BJ (cell line): ENCODE results near the gene KCNE1. TPM values are rescaled to one million over a fixed set of nuclear protein-coding genes. Genes with fewer than 3 reads are reported as not detected.

ENCODE experiments used
- polyA plus RNA-seq: library from polyadenylated mRNA; depleted of rRNA; stranded (reverse); fragments of >200 nt; gene quantifications from 2 replicates; pipeline ENCODE4 v1.2.3, GENCODE V29; 2011; rRNA removed
- small RNA-seq: library from RNA; depleted of rRNA; stranded (forward); fragments of <200 nt; gene quantifications from one replicate; pipeline ENCODE3, GENCODE V24; 2012; ENCODE audit warnings: low replicate concordance, low read depth; ENCODE audit not compliant: insufficient read length

KCNE1 gene
- polyA plus RNA-seq, 1 experiment, result 0.47 TPM

Small RNAs within 50 kb of the gene (small RNA-seq; reads per million reads assigned to genes)
- not detected for gene RF00614

Other genes starting within 250 kb of the KCNE1 start
- not detected in 2 replicates for gene KCNE2, start 148.2 kb downstream of the KCNE1 start, polyA plus RNA-seq
- gene SMIM11, start 136.7 kb downstream of the KCNE1 start, polyA plus RNA-seq, result 8.6 and 10.5 TPM in 2 replicates
- gene SMIM34, start 88.3 kb downstream of the KCNE1 start, polyA plus RNA-seq, result not detected in 2 replicates
- 56.2 and 91.8 TPM in 2 replicates for gene RCAN1, start 102.9 kb upstream of the KCNE1 start, polyA plus RNA-seq
- gene CLIC6, start 156.8 kb upstream of the KCNE1 start, polyA plus RNA-seq, result 0.02 and 0.04 TPM in 2 replicates